GM18502 (cell line): Measurements from ENCODE around the gene LRRK1.

ENCODE experiments used
- ATAC-seq: cut with Tn5 transposase; IDR thresholded peaks from one replicate; pipeline ENCODE4 v1.9.1; 2021; ENCODE audit warnings: mild to moderate bottlenecking; ENCODE audit not compliant: unreplicated experiment, poor library complexity

Gene LRRK1, protein sequence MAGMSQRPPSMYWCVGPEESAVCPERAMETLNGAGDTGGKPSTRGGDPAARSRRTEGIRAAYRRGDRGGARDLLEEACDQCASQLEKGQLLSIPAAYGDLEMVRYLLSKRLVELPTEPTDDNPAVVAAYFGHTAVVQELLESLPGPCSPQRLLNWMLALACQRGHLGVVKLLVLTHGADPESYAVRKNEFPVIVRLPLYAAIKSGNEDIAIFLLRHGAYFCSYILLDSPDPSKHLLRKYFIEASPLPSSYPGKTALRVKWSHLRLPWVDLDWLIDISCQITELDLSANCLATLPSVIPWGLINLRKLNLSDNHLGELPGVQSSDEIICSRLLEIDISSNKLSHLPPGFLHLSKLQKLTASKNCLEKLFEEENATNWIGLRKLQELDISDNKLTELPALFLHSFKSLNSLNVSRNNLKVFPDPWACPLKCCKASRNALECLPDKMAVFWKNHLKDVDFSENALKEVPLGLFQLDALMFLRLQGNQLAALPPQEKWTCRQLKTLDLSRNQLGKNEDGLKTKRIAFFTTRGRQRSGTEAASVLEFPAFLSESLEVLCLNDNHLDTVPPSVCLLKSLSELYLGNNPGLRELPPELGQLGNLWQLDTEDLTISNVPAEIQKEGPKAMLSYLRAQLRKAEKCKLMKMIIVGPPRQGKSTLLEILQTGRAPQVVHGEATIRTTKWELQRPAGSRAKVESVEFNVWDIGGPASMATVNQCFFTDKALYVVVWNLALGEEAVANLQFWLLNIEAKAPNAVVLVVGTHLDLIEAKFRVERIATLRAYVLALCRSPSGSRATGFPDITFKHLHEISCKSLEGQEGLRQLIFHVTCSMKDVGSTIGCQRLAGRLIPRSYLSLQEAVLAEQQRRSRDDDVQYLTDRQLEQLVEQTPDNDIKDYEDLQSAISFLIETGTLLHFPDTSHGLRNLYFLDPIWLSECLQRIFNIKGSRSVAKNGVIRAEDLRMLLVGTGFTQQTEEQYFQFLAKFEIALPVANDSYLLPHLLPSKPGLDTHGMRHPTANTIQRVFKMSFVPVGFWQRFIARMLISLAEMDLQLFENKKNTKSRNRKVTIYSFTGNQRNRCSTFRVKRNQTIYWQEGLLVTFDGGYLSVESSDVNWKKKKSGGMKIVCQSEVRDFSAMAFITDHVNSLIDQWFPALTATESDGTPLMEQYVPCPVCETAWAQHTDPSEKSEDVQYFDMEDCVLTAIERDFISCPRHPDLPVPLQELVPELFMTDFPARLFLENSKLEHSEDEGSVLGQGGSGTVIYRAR (N-terminal part only)

DNA sequence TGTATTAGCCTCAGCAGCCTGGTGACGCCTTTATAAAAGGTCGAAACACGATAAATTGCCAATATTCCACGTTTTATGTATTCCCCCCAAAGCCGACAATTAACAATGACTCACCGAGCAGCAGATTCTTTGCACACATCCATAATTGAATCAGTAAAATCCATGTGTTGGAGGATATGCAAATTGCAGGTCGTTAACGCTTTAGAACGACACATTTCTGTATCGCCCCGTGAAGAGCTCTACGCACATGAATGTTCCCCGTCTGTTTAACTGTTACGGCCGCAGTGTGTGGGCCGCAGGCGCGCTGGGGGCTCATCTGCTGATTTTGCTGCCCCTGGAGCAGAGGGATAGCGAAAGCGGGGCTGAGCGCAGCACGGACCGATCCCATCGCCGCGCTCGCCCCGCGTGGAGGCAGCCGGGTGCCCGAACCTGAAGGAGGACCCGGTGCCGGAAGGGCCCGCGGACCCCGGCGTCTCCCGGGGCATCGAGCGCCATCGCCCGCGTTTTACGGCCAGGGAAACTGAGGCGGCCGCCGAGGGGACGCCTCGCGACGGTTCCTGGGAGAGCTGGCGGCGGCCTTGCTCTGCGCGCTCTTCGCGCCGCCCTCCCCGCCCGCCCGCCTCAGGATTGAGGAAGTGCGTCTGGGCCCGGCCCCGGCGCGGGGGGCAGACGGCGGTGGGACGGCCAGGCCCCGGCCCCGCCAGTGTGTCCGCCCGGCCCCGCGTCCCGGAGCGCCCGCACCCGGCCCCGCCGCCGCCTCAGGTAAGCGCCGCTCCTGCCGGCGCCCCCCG is at the start of gene LRRK1:
Gene LRRK1, plus strand, starts transcription at position 668 of the 791 bp plus-strand sequence. CDS start 5,276 bp downstream, outside the sequence.
- ATAC-seq: peak; percentile 32

DNA sequence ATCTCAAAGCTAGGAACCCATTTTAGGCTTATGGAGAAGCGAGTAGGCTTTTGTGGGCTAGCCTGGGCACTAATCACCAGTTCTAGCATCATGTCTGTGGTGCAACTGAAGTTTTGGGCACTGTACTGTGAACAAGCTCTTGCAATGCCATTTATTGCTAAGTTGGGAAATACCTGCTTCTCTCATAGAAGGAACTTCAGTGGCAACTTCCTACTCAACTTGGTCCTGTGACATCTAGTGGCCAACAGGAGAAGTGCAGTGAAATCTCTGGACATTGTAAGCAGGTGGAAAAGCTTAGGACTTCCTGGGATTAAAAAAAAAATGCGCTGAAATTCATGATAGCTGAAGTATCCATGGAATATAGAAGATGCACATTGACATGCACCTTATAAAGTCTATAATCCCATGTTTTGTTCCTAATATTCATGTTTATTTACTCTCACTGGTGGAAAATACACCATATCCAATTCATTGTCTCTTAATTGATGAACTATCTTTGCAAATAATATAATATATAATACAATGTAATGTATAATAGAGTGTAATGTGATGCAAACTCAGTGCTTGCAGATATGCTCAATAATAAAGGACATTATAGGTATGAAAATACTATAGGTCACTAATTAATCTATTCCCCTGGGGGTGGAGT is 46.0 kb upstream of the LRRK1 start:
- ATAC-seq: peak; percentile 70

DNA sequence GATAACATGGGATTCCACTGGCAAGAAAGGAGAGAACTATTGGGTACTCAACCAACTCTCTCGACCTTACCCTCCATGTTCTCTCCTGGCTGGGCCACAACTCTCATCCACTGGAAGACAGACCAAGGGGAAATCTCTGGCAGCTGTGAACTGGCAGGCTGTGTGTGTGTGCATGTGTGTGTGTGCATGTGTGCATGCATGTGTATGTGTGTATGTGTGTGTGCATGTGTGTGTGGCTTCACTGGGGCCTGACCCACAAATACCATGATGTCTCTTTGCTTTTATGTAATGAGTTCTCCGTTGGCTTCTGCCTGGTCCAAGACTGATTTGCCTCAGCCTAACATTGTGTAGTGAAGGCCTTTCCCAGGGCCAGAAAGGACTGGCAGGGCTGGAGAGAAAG is 43.7 kb upstream of the LRRK1 start:
- ATAC-seq: no peak

DNA sequence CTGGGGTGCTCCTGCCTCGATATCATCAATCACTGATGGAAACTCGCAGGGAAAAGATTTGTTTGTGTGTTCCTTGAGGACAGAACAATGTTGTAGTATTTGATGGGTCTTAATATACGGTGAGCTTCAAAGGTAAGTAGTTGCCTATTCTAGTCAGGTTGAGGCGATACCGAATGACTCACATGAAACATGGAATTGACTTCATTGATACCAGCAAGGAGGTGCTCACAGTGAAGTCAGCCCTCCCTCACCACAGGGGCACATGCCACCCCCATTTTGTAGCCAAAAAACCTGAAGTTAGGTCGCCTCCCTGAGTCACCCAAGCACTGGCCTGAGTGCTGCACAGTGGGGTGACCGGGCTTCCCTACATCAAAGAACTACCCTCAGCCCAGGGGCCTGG is 43.2 kb upstream of the LRRK1 start:
- ATAC-seq: no peak

DNA sequence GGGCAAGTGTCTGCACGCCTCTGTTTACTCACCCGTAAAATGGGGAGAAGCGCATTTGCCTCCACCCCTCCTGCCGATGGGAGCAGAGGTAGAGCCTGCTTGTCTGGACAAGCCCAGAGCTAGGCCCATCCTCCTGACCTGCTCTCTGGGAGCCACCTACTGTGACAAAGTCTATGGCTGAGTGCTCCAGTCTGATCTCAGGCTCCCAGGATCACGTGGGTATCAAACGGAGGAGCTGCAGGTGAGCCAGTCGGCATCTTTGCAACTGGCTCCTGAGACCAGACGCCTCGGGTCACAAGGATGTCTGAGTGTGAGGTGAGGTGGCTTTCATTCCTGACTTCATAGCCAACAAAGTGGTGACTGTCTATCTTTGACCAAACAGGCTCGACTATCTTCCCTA is 41.6 kb upstream of the LRRK1 start:
- no peak for ATAC-seq

DNA sequence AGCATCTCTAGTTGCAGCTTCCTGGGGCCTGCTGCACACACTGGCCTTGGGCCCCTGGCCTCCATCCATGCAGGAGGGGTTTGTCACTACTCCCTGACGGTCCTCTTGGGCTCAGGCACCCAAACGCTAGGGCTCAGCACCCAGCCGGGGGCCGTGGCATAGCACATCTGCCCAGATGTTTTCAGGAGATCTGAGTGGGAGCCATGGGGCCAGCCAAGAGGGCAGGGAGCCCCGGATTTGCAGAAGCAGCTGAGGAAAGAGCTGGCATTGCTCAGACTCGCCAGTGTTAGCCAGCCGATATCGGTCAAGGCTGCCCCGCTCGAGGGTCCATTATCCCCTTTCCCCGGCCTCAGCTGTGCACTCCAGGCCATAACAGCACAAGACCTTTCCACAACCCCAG is 41.0 kb upstream of the LRRK1 start:
- ATAC-seq: no peak

DNA sequence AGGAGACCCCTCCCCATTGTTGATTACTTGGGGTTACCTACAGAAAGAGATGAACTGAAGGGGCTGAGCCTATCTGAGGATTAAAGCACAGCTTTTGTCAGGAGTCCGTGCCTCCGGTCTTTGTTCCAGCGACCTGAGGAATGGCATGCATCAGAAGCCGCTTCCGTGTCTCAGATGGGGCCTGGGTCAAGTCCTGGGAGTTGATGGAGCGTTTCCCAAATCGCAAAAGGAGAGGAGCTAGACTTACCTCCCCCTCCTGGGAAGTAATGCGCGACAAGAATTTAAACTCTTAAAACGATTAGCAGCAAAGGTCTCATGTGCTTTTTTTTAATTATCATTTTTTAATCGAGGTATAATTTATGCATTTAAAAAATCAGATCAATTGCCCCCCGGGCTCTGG is 40.5 kb upstream of the LRRK1 start:
- ATAC-seq: no peak

DNA sequence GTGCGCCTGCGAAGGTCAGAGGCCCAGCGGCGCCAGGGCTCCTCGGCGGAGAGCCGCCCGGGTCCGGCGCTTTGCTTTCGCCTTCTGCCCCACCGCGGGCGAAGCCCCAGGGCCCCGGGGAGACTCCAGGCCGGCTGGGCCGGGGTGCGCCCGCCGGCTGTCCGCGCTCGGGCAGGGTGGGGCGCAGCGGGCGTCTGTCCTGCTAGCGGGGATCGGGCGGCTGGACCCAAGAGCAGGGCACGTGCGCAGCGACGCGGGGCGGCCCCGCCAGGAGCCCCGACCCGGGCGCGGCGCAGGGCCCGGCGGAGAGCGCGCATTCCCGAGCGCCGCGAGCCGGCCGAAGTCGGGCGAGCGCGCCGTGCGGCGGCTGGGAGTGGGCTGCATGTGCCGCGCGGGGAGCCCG is 40.1 kb upstream of the LRRK1 start:
- peak; percentile 37 for ATAC-seq

DNA sequence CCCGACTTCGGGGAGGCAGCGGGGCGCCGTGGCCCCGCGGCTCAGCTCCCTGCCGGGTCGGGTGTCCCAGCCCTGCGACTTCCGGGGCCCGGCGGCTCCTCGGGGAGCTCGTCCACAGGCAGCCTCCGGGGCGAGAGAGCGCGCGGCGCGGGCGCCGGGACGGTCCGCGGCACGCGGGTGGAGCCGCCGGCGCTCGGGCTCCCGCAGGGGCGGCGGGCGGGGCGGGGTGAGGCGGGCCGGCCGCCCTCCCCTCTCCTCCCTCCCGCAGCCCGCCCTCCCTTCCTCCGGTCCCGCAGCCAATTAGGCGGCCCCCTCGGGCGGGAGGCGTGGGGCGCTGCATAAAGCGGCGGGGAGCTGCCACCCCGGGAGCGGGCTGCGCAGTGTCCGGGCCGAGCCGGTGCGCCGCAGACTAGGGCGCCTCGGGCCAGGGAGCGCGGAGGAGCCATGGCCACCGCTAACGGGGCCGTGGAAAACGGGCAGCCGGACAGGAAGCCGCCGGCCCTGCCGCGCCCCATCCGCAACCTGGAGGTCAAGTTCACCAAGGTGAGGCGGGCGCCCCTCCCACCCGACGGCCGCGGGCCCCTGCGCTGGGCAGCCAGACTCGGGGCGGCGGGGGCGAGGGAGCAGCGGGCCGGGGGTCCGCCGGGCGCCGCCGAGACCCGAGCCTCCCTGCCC is 39.6 kb upstream of the LRRK1 start, which contains the start of gene ALDH1A3:
Gene ALDH1A3, plus strand, starts transcription at position 368 of the 675 bp plus-strand sequence. Its CDS starts 77 bp downstream, at position 445.
- ATAC-seq: peak; percentile 59

DNA sequence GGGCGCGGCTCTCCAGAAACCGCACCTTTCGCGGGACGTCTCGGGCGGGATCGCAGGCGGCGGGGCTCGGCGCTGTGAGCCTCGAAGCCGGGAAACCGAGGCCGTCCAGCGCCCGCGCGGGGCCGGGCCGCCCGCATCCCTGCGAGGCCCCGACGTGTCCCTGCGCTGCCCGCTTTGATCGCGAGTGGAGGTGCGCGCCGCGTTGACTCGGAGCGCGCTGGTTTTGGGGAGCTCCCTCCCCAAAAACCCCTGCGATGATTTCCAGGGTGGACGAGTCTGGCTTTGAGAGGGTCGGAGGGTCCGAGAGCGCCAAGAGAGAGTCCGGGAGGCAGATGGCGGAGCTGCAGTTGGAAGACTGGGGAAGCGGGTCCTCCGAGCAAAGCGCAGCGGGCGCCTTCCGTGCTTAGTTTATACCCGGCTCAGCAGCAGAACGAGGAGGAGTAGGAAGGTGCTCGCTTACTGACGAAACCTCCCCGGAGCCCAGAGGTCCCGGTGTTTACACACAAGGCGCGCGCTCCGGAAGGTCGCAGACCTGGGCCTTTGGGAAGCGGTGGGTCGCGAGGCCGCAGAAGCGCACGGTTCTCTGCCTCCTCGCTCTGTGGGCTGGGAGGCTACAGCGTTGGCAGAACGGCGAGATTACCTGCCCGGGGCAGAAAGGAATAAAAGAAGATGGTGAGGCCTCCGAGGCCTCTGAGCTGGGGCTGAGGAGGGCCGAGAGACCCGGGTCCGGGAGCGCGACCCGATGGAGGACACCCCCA is 38.8 kb upstream of the LRRK1 start:
- no peak for ATAC-seq

DNA sequence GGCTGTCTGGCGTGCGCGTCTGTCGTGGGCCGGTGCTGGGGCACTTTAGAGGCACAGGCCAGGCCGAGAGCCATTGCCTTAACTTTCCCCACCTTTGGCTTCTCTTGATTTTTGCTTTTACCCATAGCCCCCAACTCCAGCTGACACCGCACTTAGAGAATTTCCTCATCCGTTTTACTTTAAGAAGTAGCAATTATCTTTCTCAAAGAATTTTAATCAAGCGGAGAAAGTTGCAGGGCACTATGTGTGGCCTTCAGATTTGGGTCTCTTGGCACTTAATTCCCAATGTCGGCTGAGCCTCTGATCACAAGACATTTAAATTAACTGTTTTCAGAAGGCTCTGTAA is 38.3 kb upstream of the LRRK1 start:
- no peak for ATAC-seq

DNA sequence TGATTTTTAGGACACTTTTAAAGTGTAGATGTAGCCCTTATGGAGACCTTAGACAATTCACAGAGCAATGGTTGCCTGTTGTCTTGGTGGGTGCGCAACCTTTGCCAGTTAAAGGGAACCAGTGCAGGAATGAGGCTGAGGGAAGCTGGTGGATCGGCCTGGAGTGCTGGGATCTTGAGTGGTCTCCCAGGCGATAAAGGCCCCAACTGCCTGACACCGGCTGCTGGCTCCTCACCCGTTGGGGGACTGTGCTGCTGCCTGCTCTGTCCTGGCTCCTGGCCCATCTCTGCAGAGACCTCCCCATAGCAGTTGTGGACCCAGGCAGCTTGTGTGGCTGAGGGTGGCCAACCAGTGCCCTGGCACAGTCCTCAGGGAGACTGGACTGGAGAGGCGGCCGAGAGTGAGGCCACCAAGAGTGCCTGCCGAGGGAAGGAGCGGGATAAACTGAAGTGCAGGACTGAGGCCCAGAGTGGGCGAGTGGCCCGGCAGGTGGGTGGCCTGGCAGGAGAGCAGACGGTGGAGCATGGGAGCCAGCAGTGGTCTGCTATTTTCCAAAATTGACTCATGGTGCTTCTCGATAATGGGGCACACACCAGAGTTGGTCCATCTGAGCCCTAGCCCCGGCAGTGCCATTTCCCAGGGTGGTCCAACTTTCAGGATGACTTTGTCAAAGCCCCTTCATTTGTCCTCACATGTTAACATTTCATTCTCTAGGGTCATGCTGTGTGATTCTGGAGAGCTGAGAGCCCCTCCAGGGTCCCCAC is 37.4 kb upstream of the LRRK1 start:
- no peak for ATAC-seq

DNA sequence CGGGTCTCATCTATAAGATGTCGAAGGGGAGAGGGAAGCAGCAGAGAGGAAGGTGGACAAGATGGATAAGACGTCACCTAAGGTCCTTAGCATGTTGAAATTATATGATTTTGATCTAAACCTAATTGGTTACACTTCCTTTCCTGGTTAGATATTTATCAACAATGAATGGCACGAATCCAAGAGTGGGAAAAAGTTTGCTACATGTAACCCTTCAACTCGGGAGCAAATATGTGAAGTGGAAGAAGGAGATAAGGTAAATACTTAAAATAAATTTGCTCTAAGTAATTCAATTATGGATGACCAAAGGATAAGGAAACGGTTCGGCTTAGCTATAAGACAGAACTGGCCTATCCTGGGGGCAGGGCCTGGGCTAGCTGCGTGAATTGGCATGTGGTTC is 34.0 kb upstream of the LRRK1 start:
- ATAC-seq: no peak

DNA sequence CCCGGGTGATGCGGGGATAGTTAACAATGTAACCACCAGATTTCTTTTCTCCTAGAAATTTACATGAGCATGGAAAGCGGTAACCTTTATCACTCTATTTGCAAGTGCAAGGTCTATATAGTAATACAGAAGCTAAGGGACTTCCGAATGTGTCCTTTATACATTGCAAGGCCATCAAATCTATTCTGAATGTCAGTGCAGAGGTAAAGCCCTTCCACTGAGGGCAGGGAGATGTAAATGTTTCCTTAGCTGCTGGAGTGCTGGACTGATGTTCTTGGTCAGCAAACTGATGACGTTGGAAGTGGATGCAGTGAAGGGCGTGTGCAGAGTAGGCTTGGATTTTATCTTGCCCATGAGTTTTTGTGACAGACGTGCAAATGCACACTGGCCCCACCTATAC is 33.3 kb upstream of the LRRK1 start:
- no peak for ATAC-seq

DNA sequence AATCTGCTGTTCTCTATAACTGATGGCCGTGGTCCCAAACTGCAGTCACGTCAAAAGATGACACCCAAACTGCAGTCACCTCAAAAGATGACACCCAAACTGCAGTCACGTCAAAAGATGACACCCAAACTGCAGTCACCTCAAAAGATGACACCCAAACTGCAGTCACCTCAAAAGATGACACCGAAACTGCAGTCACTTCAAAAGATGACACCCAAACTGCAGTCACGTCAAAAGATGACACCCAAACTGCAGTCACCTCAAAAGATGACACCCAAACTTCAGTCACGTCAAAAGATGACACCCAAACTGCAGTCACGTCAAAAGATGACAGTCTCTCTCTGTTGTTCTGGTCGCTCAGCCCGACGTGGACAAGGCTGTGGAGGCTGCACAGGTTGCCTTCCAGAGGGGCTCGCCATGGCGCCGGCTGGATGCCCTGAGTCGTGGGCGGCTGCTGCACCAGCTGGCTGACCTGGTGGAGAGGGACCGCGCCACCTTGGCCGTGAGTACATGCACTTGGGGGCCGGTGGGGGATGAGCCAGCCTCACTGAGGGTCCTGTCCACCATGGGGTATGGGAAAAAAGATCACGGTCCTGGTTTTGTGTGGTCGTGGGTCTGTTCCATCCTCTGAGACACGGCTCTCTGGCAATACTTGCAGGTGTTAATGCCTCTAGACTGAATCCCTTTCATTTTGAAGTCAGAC is 31.8 kb upstream of the LRRK1 start:
- no peak for ATAC-seq

DNA sequence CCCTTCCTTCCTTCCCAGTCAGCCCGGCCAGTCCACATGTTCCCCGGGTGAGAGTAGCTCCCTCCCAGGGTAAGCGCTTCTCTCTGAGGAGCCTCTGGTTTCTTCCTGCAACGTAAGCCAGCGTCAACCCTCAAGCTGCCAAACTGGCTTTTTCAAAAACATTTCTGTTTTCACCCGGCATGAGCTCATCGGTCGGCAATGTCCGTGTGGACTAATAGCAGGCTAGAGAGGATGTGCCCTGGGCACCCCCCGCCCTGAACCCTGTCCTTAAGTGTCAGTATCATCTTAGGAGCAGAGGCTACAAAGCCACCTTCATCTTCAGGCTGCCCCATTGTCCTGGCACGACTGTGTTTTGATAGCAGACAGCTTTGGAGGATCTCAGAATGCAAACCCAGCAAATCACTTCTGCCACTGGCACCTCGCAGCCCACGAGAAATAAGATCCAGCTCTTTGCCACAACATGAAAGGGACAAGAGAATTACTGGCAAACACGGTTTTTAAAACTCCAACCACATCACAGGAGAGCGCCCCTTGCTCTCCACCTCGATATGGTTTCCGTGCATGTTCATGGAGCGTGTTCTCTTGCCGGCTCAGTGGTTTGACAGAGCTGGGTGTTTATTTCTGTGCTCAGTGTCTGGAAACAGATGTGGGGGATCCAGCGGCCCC is 29.6 kb upstream of the LRRK1 start:
- ATAC-seq: no peak
